ENCODE measurements around the gene FIBCD1. TPM values are rescaled to one million over a fixed set of nuclear protein-coding genes. Genes with fewer than 3 reads are reported as not detected.

The FIBCD1 gene
- total RNA-seq, 1 experiment from 2014 or later: 6.6 TPM

GRCh38 chr9:130988400-130988747 is 49.3 kb upstream of the FIBCD1 start:
- TF ChIP-seq TP53 (CRISPR knock-in tag; IDR thresholded peaks at IDR 0.05): no peak
- TF ChIP-seq, protein P1, sequence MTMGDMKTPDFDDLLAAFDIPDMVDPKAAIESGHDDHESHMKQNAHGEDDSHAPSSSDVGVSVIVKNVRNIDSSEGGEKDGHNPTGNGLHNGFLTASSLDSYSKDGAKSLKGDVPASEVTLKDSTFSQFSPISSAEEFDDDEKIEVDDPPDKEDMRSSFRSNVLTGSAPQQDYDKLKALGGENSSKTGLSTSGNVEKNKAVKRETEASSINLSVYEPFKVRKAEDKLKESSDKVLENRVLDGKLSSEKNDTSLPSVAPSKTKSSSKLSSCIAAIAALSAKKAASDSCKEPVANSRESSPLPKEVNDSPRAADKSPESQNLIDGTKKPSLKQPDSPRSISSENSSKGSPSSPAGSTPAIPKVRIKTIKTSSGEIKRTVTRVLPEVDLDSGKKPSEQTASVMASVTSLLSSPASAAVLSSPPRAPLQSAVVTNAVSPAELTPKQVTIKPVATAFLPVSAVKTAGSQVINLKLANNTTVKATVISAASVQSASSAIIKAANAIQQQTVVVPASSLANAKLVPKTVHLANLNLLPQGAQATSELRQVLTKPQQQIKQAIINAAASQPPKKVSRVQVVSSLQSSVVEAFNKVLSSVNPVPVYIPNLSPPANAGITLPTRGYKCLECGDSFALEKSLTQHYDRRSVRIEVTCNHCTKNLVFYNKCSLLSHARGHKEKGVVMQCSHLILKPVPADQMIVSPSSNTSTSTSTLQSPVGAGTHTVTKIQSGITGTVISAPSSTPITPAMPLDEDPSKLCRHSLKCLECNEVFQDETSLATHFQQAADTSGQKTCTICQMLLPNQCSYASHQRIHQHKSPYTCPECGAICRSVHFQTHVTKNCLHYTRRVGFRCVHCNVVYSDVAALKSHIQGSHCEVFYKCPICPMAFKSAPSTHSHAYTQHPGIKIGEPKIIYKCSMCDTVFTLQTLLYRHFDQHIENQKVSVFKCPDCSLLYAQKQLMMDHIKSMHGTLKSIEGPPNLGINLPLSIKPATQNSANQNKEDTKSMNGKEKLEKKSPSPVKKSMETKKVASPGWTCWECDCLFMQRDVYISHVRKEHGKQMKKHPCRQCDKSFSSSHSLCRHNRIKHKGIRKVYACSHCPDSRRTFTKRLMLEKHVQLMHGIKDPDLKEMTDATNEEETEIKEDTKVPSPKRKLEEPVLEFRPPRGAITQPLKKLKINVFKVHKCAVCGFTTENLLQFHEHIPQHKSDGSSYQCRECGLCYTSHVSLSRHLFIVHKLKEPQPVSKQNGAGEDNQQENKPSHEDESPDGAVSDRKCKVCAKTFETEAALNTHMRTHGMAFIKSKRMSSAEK (CRISPR knock-in tag; IDR thresholded peaks at IDR 0.05; ENCODE audit: borderline replicate concordance): no peak
- TF ChIP-seq ZNF138 (CRISPR knock-in tag; conservative IDR thresholded peaks at IDR 0.05): no peak
- no peak for TF ChIP-seq ZNF219 (CRISPR knock-in tag; IDR thresholded peaks at IDR 0.05; ENCODE audit: borderline replicate concordance)
- TF ChIP-seq, protein P2, sequence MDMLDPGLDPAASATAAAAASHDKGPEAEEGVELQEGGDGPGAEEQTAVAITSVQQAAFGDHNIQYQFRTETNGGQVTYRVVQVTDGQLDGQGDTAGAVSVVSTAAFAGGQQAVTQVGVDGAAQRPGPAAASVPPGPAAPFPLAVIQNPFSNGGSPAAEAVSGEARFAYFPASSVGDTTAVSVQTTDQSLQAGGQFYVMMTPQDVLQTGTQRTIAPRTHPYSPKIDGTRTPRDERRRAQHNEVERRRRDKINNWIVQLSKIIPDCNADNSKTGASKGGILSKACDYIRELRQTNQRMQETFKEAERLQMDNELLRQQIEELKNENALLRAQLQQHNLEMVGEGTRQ (CRISPR knock-in tag; IDR thresholded peaks at IDR 0.05): no peak
- no peak for TF ChIP-seq NFE2L1 (CRISPR knock-in tag; IDR thresholded peaks at IDR 0.05)
- TF ChIP-seq, protein P3, sequence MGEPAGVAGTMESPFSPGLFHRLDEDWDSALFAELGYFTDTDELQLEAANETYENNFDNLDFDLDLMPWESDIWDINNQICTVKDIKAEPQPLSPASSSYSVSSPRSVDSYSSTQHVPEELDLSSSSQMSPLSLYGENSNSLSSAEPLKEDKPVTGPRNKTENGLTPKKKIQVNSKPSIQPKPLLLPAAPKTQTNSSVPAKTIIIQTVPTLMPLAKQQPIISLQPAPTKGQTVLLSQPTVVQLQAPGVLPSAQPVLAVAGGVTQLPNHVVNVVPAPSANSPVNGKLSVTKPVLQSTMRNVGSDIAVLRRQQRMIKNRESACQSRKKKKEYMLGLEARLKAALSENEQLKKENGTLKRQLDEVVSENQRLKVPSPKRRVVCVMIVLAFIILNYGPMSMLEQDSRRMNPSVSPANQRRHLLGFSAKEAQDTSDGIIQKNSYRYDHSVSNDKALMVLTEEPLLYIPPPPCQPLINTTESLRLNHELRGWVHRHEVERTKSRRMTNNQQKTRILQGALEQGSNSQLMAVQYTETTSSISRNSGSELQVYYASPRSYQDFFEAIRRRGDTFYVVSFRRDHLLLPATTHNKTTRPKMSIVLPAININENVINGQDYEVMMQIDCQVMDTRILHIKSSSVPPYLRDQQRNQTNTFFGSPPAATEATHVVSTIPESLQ (CRISPR knock-in tag; IDR thresholded peaks at IDR 0.05): no peak
- TF ChIP-seq, protein P4, sequence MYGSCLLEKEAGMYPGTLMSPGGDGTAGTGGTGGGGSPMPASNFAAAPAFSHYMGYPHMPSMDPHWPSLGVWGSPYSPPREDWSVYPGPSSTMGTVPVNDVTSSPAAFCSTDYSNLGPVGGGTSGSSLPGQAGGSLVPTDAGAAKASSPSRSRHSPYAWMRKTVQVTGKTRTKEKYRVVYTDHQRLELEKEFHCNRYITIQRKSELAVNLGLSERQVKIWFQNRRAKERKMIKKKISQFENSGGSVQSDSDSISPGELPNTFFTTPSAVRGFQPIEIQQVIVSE (CRISPR knock-in tag; IDR thresholded peaks at IDR 0.05; ENCODE audit: borderline replicate concordance): no peak
- no peak for TF ChIP-seq ZNF425 (CRISPR knock-in tag; conservative IDR thresholded peaks at IDR 0.05)
- TF ChIP-seq NR3C1 (CRISPR knock-in tag; conservative IDR thresholded peaks at IDR 0.05; ENCODE audit: low read depth): no peak
- TF ChIP-seq NR2C2 (CRISPR knock-in tag; IDR thresholded peaks at IDR 0.05): no peak
- TF ChIP-seq ESRRA (CRISPR knock-in tag; IDR thresholded peaks at IDR 0.05; ENCODE audit: borderline replicate concordance): no peak
- no peak for TF ChIP-seq SP1 (CRISPR knock-in tag; conservative IDR thresholded peaks at IDR 0.05)
- no peak for TF ChIP-seq ZNF416 (CRISPR knock-in tag; IDR thresholded peaks at IDR 0.05)
- TF ChIP-seq NR1H2 (CRISPR knock-in tag; IDR thresholded peaks at IDR 0.05): no peak
- TF ChIP-seq, protein P5, sequence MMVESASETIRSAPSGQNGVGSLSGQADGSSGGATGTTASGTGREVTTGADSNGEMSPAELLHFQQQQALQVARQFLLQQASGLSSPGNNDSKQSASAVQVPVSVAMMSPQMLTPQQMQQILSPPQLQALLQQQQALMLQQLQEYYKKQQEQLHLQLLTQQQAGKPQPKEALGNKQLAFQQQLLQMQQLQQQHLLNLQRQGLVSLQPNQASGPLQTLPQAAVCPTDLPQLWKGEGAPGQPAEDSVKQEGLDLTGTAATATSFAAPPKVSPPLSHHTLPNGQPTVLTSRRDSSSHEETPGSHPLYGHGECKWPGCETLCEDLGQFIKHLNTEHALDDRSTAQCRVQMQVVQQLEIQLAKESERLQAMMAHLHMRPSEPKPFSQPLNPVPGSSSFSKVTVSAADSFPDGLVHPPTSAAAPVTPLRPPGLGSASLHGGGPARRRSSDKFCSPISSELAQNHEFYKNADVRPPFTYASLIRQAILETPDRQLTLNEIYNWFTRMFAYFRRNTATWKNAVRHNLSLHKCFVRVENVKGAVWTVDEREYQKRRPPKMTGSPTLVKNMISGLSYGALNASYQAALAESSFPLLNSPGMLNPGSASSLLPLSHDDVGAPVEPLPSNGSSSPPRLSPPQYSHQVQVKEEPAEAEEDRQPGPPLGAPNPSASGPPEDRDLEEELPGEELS (CRISPR knock-in tag; IDR thresholded peaks at IDR 0.05): no peak
- Mint-ChIP-seq H3K9me3 (peaks cover 7% of the 10 kb centered on the region), H3K4me3 (no peak overlapping the region), H3K36me3 (no peaks in the 10 kb centered on the region), H3K4me1 (peaks cover 26% of the 10 kb centered on the region), H3K27ac (no peak overlapping the region), H3K27me3 (ENCODE audit: low read depth) (no peaks in the 10 kb centered on the region)
- ChIA-PET CTCF (no interaction called here), POLR2A (no interaction called here)
- ATAC-seq: no peak
- DNase-seq (ENCODE audit: low spot score): no peak
